K562 (cell line): ENCODE measurements around the gene NOPCHAP1. TPM values are rescaled to one million over a fixed set of nuclear protein-coding genes. Genes with fewer than 3 reads are reported as not detected.

Source experiments
- CREM ChIP-seq: IDR thresholded peaks from 2 replicates; pipeline ENCODE4 v1.6.1; 2014; ENCODE audit warnings: antibody characterized with exemption, low read depth
- EP300 ChIP-seq: IDR thresholded peaks from 2 replicates; pipeline ENCODE4 v1.6.1; 2012; ENCODE audit warnings: low read length, improper control_type of control experiment
- FOSL1 ChIP-seq: fragments of 200-800 bp; sonication (Bioruptor generic); conservative IDR thresholded peaks from 2 replicates; pipeline ENCODE4 v1.6.1; 2016; ENCODE audit warnings: missing genetic modification characterization, missing compliant biosample characterization
- FOXP1 ChIP-seq: sonication (generic); formaldehyde crosslinking; IDR thresholded peaks from 2 replicates; pipeline ENCODE4 v1.8.0; 2022; ENCODE audit warnings: mild to moderate bottlenecking, missing genetic modification reagents
- GABPA ChIP-seq: fragments of 200-800 bp; sonication (Bioruptor generic); conservative IDR thresholded peaks from 2 replicates; pipeline ENCODE4 v1.6.1; 2016; ENCODE audit warnings: low read depth, missing genetic modification characterization, missing compliant biosample characterization
- HMGN3 ChIP-seq: IDR thresholded peaks from 2 replicates; pipeline ENCODE4 v1.6.1; 2011; ENCODE audit warnings: borderline replicate concordance, low read depth, mild to moderate bottlenecking, mixed read lengths, low read length; ENCODE audit not compliant: insufficient read length; ENCODE audit errors: extremely low read depth
- HNRNPLL ChIP-seq: fragments of 200-400 bp; formaldehyde crosslinking; IDR thresholded peaks from 2 replicates; pipeline ENCODE4 v1.6.1; 2017; ENCODE audit warnings: low read length, low read depth, mild to moderate bottlenecking; ENCODE audit not compliant: poor library complexity, severe bottlenecking
- KLF10 ChIP-seq: fragments of 250-450 bp; sonication (Bioruptor Pico); IDR thresholded peaks from 2 replicates; pipeline ENCODE4 v1.6.1; 2021; ENCODE audit warnings: matching md5 sums
- MTA3 ChIP-seq: fragments of 450-650 bp; formaldehyde crosslinking; IDR thresholded peaks from 2 replicates; pipeline ENCODE4 v1.6.1; 2017; ENCODE audit warnings: mild to moderate bottlenecking, borderline replicate concordance
- NFXL1 ChIP-seq: fragments of 450-650 bp; formaldehyde crosslinking; IDR thresholded peaks from 2 replicates; pipeline ENCODE4 v1.4.0; 2021; ENCODE audit warnings: mild to moderate bottlenecking
- NRF1 ChIP-seq, 2 experiments: fragments of 450-650 bp; IDR thresholded peaks in 1 of 2; conservative IDR thresholded peaks in 1 of 2; 2 replicates each; pipeline ENCODE4 v1.6.1; 2014; ENCODE audit warnings: mild to moderate bottlenecking in 2 of 2
- PHF8 ChIP-seq: fragments of 200-600 bp; sonication (generic); IDR thresholded peaks from 2 replicates; pipeline ENCODE4 v1.6.1; 2012; ENCODE audit warnings: mixed run types, mild to moderate bottlenecking, inconsistent platforms, low read length, moderate library complexity, borderline replicate concordance
- PRMT5 ChIP-seq: sonication (generic); formaldehyde crosslinking; IDR thresholded peaks from 2 replicates; pipeline ENCODE4 v1.5.0; 2020; ENCODE audit warnings: missing genetic modification reagents
- RREB1 ChIP-seq: fragments of 250-450 bp; sonication (Bioruptor Pico); IDR thresholded peaks from 2 replicates; pipeline ENCODE4 v1.4.0; 2020
- SAFB ChIP-seq: fragments of 200-400 bp; formaldehyde crosslinking; IDR thresholded peaks from 2 replicates; pipeline ENCODE4 v1.6.1; 2017; ENCODE audit warnings: low read depth, low read length, borderline replicate concordance
- USF2 ChIP-seq: sonication (generic); formaldehyde crosslinking; IDR thresholded peaks from 2 replicates; pipeline ENCODE4 v1.5.0; 2020; ENCODE audit warnings: missing genetic modification reagents
- WHSC1 ChIP-seq: IDR thresholded peaks from one replicate; pipeline ENCODE4 v1.6.1; 2012; ENCODE audit warnings: low read length, control low read depth, inconsistent platforms
- ZNF668 ChIP-seq: fragments of 250-450 bp; sonication (Bioruptor Pico); IDR thresholded peaks from 2 replicates; pipeline ENCODE4 v1.8.0; 2022; ENCODE audit warnings: mild to moderate bottlenecking, inconsistent platforms
- ZNF764 ChIP-seq: fragments of 250-450 bp; sonication (Bioruptor Pico); IDR thresholded peaks from 2 replicates; pipeline ENCODE4 v1.4.0; 2020; ENCODE audit warnings: low read depth, mild to moderate bottlenecking, moderate library complexity
- ZSCAN32 ChIP-seq: fragments of 450-650 bp; formaldehyde crosslinking; IDR thresholded peaks from 2 replicates; pipeline ENCODE4 v1.4.0; 2020; ENCODE audit warnings: mild to moderate bottlenecking, moderate library complexity
- polyA plus RNA-seq, 8 experiments: library from polyadenylated mRNA; depleted of rRNA in 4 of 8; stranded (reverse) in 5 of 8; unstranded in 3 of 8; fragments of >200 nt; fragmentation: Nextera tagmentation in 2 of 8; fragmentation: Illumina TruSeq in 1 of 8; extraction: Ambion mirVana in 2 of 8; extraction: Trizol in 1 of 8; gene quantifications; 2 replicates each; pipeline versions ENCODE4 v1.2.1 to v1.2.3, GENCODE V29; 2011 to 2014; ENCODE audit warnings: inconsistent platforms in 1 of 8, missing spikeins in 1 of 8
- total RNA-seq, 7 experiments: library from RNA; depleted of rRNA in 6 of 7; stranded (reverse); fragments of >200 nt in 6 of 7; fragmentation: Illumina TruSeq in 2 of 7; extraction: Trizol in 2 of 7; gene quantifications; 2 replicates each; pipeline versions ENCODE4 v1.2.1 to v1.2.3, GENCODE V29; 2011 to 2021; ENCODE audit warnings: low replicate concordance in 1 of 7

Gene NOPCHAP1
- total and polyA plus RNA-seq, 9 of the 15 experiments (the other 6 are each of a cell fraction or from before 2014, with no cell fraction given): 19.4 to 108 (median 33.4) TPM

DNA sequence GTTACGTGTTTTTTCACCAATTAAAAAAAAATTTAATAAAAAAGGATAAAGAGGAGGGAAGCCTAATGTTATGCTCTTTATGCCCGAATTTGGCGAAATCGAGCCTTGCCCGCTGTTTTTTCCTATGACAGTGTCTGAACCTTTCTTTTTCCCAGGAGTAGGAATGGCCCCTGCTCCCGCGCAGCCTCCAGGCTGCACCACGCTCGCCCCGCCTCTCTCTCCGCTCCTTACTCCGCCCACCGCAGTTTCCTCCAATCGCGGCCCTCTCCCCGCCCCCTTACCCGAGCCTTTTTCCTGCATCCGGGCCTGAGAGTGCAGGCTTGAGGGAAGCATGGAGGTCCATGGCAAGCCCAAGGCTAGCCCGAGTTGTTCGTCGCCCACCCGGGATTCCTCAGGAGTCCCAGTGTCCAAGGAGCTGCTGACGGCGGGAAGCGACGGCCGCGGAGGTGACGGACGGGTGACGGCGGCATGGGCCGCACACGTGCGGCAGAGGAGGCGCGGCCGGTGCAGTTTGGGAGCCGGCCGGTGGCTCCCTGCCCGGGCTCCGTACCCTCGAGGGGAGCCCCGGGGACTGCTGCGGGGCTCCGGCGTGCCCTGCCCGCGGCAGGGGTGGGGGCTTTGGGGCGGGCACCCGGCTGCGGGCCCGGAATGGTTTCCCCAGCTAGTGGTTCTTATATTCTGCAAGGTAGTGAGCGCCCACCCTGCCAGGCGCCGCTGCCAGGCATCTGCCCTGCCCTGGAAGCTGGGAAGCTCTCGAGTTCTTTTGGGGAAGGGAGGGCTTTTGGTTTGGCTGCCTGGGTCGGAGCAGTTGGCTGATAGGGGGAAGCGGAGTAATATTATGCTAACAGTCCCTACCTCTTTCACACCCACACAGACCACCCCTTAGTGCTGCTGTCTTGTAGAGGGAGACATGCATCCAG is at the start of gene NOPCHAP1 (continued):
- TF ChIP-seq ZNF668 (CRISPR knock-in tag) (no peak), PHF8 (peak; percentile 90), EP300 (no peak), FOXP1 (CRISPR knock-in tag) (0 out of 2 replicates have a peak, but pooled peaks have one; percentile 26), HNRNPLL (peak; percentile 82), KLF10 (no peak), PRMT5 (no peak), FOSL1 (no peak), ZNF764 (CRISPR knock-in tag) (no peak), ZSCAN32 (no peak), HMGN3 (peak; percentile 65), CREM (0 out of 2 replicates have a peak, but pooled peaks have one; percentile 41), RREB1 (CRISPR knock-in tag) (peak; percentile 81; the same call in 1 of the 2 replicates), MTA3 (0 out of 2 replicates have a peak, but pooled peaks have one; percentile 40), SAFB (no peak), USF2 (peak; percentile 20; the same call in 1 of the 2 replicates), GABPA (peak; percentile 43; the same call in 1 of the 2 replicates), WHSC1 (no peak), NRF1 (conservative IDR thresholded peaks at IDR 0.05 in 1 of 2, IDR thresholded peaks at IDR 0.05 in 1 of 2) (peak; percentile 93 to 94), NFXL1 (CRISPR knock-in tag) (no peak)
